Activated naive CD4-positive, alpha-beta T cell treated with anti-CD3 and anti-CD28 coated beads for 36 hours (primary cell): Measurements from ENCODE around the gene EAPP. TPM values are rescaled to one million over a fixed set of nuclear protein-coding genes. Genes with fewer than 3 reads are reported as not detected.

Source experiments
- CTCF ChIA-PET: fragments of 350-600 bp; sonication (Branson Sonifier 250); formaldehyde crosslinking; loops from one replicate; lab custom pipeline; 2021; ENCODE audit warnings: antibody characterized with exemption; lab: Charles Lee
- DNase-seq: peaks from one replicate; pipeline ENCODE4 v3.0.0-alpha.2; 2020
- H3K27ac Mint-ChIP-seq: one replicate; pipeline ENCODE4 v1.8.0; 2021; ENCODE audit warnings: mild to moderate bottlenecking, mixed read lengths
- H3K27me3 Mint-ChIP-seq: one replicate; pipeline ENCODE4 v1.8.0; 2021; ENCODE audit warnings: low read depth, mixed read lengths
- H3K36me3 Mint-ChIP-seq: one replicate; pipeline ENCODE4 v1.8.0; 2021; ENCODE audit warnings: low read depth, mixed read lengths
- H3K4me1 Mint-ChIP-seq: one replicate; pipeline ENCODE4 v1.8.0; 2021; ENCODE audit warnings: low read depth, mixed read lengths
- H3K4me3 Mint-ChIP-seq: one replicate; pipeline ENCODE4 v1.8.0; 2021; ENCODE audit warnings: mild to moderate bottlenecking, moderate library complexity, mixed read lengths
- H3K9me3 Mint-ChIP-seq: one replicate; pipeline ENCODE4 v1.8.0; 2021; ENCODE audit warnings: mixed read lengths
- intact Hi-C: fragments of 100-400 bp; cut with micrococcal nuclease; formaldehyde crosslinking; loops from one replicate; pipeline ENCODE4 v1.15.1; 2023
- total RNA-seq, 2 experiments: library from RNA; stranded (reverse); gene quantifications; one replicate each; pipeline ENCODE4 v1.2.3, GENCODE V29; 2021

The EAPP gene
- total RNA-seq, 2 experiments from 2014 or later = 34.0 to 35.4 TPM

GRCh38 chr14:34472706-34473279 is 66.7 kb downstream of the EAPP start:
- intact Hi-C loops = no loop called here
- H3K36me3 Mint-ChIP-seq = no peaks in the 10 kb centered on the region
- DNase-seq = no peak
- no peak overlapping the region for H3K4me3 Mint-ChIP-seq
- H3K27me3 Mint-ChIP-seq = no peaks in the 10 kb centered on the region
- no peaks in the 10 kb centered on the region for H3K9me3 Mint-ChIP-seq
- no peak overlapping the region for H3K27ac Mint-ChIP-seq
- no peaks in the 10 kb centered on the region for H3K4me1 Mint-ChIP-seq
- CTCF ChIA-PET = interaction anchor here (0.7 kb wide), 1 partner anchor 9 kb away, joined by 3 read pairs; no protein-coding TSS in a partner anchor

- Mint-ChIP-seq H3K27ac (no peak overlapping the region), H3K36me3 (no peaks in the 10 kb centered on the region), H3K27me3 (no peaks in the 10 kb centered on the region), H3K4me3 (no peak overlapping the region), H3K9me3 (no peaks in the 10 kb centered on the region), H3K4me1 (no peaks in the 10 kb centered on the region)
- intact Hi-C loops = no loop called here
- no peak for DNase-seq
- CTCF ChIA-PET = interaction anchor here (0.6 kb wide), 1 partner anchor 1734 kb away, joined by 3 read pairs; no protein-coding TSS in a partner anchor
Measured at GRCh38 chr14:34470319-34470718, 69.2 kb downstream of the EAPP start.

- intact Hi-C loops = no loop called here
- no peaks in the 10 kb centered on the region for H3K9me3 Mint-ChIP-seq
- no peak overlapping the region for H3K27ac Mint-ChIP-seq
- H3K36me3 Mint-ChIP-seq = no peaks in the 10 kb centered on the region
- H3K4me1 Mint-ChIP-seq = peaks cover 4% of the 10 kb centered on the region
- H3K27me3 Mint-ChIP-seq = no peaks in the 10 kb centered on the region
- no peak for DNase-seq
- H3K4me3 Mint-ChIP-seq = no peak overlapping the region
- CTCF ChIA-PET = no interaction called here
Measured at GRCh38 chr14:34466691-34467090, 72.8 kb downstream of the EAPP start.

Other genes with a start within 250 kb of the EAPP start
- 1 to 10 TPM; 5.8 to 6.2 TPM for gene SPTSSA, start 77.5 kb downstream of the EAPP start, total RNA-seq
- gene SNX6, start 90.4 kb upstream of the EAPP start, total RNA-seq = 10 to 100 TPM; 73.9 to 74.3 TPM
- 1 to 10 TPM; 3.1 to 4.5 TPM for gene CFL2, start 174.9 kb upstream of the EAPP start, total RNA-seq